GM10248 (cell line): ENCODE results near the gene C1orf74.
A peak's percentile ranks its signal among the peaks of the same experiment; 100 is the strongest.

ENCODE experiments used
- CTCF ChIA-PET: fragments of 300-600 bp; sonication (Branson Sonifier 250); formaldehyde crosslinking; extraction: SDS; loops from one replicate; lab custom pipeline; 2021; ENCODE audit warnings: antibody characterized with exemption; lab: Yijun Ruan, JAX
- POLR2A ChIA-PET: fragments of 350-650 bp; sonication (Branson Sonifier 250); formaldehyde crosslinking; extraction: SDS; loops from one replicate; lab custom pipeline; 2020; ENCODE audit warnings: antibody characterized with exemption; lab: Yijun Ruan, JAX
- DNase-seq: peaks from one replicate; pipeline ENCODE4 v3.0.0; 2012; ENCODE audit errors: extremely low spot score
- TF ChIP-seq, protein P1 (sequence below): IDR thresholded peaks from 2 replicates; pipeline ENCODE4 v1.5.1; 2012; ENCODE audit warnings: mild to moderate bottlenecking, low read depth; ENCODE audit errors: extremely low read depth, missing control alignments, control extremely low read depth

Gene C1orf74

DNA sequence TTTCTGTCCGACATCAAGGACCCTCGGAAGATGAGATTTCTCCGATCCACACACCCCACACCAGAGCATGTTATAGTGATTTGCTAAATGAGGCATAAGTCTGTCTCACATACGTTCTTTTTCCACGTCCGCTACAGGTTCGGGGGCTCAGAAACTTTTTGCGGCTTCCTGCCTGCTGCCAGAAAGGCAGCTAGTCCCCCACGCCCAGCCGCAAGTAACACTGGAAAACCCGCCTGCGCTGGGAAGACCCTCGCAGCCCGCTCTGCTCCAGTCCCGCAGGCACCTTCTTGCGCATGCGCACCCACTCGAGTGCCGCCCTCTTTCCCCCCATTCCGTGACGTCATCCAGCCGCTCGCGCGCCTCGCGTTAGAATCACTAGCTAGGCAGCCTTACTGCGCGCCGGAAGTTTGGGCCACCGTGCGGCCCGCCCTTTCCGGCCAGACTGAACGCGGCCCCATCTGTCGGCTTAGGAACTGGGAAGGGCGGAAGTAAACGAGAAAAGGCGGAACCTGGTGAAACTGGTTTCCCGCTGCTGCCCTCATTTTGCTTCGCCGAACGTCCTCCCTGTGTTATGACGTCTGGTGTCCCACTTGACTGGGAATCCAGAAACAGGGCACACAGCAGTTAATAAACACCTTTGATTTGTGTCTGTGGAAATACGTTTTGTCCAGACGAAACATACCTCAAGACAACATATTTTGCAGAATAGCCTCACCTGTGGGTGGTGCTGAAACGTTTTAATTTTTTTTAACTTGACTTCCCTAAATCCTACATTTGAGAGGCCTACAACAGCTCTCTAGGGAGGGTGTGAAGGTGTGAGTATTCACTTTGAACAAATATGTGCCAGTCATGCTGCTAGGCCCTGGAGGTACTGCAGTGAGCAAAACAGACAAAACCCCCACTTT lies at the start of gene C1orf74:
C1orf74 (minus strand) TSS at position 295 of the 905 bp plus-strand sequence. CDS start 925 bp downstream, outside the sequence.
- ChIA-PET POLR2A (interaction anchor here (0.5 to 0.8 kb wide), 2 partner anchors 10 to 13 kb away, joined by 5 to 7 read pairs; no protein-coding TSS in a partner anchor), CTCF (interaction anchor here (0.7 to 2.4 kb wide), 7 partner anchors 13 to 43 kb away, joined by 3 to 10 read pairs (median 4); partner anchors contain the start of gene UTP25)
- DNase-seq, result peak; percentile 98
- TF ChIP-seq, protein P1, sequence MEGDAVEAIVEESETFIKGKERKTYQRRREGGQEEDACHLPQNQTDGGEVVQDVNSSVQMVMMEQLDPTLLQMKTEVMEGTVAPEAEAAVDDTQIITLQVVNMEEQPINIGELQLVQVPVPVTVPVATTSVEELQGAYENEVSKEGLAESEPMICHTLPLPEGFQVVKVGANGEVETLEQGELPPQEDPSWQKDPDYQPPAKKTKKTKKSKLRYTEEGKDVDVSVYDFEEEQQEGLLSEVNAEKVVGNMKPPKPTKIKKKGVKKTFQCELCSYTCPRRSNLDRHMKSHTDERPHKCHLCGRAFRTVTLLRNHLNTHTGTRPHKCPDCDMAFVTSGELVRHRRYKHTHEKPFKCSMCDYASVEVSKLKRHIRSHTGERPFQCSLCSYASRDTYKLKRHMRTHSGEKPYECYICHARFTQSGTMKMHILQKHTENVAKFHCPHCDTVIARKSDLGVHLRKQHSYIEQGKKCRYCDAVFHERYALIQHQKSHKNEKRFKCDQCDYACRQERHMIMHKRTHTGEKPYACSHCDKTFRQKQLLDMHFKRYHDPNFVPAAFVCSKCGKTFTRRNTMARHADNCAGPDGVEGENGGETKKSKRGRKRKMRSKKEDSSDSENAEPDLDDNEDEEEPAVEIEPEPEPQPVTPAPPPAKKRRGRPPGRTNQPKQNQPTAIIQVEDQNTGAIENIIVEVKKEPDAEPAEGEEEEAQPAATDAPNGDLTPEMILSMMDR, result peak; percentile 9

DNA sequence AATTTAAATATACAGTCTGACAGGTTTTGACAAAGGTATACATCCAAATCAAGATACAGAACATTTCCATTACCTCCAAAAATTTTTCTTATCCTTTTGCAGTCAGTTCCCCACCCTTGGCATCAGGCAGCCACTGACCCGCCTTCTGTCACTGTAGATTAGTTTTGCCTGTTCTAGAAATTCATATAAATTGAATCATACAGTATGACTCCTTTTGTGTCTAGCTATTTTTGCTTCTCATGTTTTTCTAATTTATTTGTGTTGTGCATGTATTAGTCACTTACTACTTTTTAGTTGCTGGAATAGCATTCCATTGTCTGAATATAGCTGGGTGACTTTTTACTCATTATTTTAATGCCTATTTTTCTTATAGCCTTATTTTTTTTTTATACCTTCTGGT lies 47.3 kb upstream of the C1orf74 start:
- ChIA-PET POLR2A (no interaction called here), CTCF (interaction anchor here (1.0 to 12.4 kb wide), 3 partner anchors 8 to 18 kb away, joined by 3 to 89 read pairs (median 33); no protein-coding TSS in a partner anchor)
- TF ChIP-seq, protein P1, result no peak
- DNase-seq, result no peak

DNA sequence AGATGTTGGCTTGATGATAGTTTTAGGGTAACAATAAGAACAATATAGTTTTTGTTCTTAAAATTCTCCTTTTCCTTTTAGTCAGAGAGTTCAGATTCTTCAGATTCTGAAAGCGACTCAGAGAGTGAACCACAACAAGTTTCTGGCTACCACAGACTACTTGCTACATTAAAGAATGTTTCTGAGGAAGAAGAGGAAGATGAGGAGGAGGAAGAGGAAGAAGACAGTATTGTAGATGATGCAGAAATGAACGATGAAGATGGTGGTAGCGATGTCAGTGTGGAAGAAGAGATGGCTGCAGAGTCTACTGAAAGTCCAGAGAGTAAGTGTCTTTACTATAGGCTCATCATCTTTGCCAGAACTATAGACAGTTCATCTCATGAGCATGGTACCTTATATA lies 46.4 kb upstream of the C1orf74 start:
- CTCF ChIA-PET, result interaction anchor here (12.4 kb wide), 1 partner anchor 16 kb away, joined by 89 read pairs; no protein-coding TSS in a partner anchor
- POLR2A ChIA-PET, result no interaction called here
- DNase-seq, result no peak
- TF ChIP-seq, protein P1, result no peak

DNA sequence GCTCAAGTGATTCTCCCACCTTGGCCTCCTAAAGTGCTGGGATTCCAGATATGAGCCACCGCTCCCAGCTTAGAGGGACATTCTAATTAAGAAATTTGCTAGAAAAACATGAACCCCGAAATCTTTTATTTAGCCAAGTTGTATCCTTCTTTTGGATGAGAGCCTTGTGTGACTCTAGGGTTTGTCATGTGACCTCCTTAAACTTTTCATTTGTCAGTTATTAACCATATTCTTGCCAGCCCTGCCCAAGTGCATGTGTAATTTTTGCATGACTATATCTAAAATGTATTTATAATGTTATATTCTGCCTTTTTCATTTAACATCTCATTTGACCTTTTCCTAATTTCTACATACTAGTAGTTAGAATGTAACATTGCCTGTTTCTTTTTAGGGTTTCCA lies 45.4 kb upstream of the C1orf74 start:
- no peak for DNase-seq
- TF ChIP-seq, protein P1, result no peak
- ChIA-PET POLR2A (no interaction called here), CTCF (interaction anchor here (12.4 kb wide), 1 partner anchor 17 kb away, joined by 89 read pairs; no protein-coding TSS in a partner anchor)

DNA sequence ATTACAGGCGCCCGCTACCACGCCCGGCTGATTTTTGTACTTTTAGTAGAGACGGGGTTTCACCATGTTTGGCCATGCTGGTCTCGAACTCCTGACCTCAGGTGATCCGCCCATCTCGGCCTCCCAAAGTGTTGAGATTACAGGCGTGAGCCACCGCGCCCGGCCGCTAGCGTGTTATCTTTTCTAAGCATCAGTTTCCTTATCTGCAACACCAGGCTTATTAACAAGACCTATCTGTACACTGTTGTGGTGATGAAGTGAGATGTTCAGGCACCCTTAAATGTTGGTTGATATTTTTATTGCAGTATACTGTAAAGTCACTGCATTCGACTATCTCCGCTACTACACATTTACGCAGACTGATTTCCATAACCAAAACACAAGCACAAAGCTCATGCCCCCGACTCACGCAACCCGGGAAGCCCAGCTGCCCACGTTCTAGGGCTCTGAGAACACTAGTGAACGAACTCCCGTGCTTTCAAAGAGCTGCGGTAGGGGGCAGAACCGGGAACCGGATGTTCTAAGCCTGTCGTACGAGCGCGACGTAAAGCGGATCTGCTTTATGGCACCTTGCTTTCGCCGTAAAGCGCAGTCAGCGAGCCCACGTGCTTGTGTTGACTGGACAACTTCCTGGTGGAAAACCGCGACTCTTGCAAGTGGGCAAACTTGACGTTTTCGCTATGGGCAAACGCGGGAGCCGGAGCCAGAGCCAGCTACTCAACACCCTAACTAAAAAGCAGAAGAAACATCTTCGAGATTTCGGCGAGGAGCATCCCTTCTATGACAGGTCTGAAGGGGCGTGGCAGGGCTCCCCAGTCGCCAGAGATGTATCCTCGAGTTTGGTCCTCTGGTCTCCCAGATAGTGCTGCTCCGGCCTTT lies 43.3 kb upstream of the C1orf74 start, which contains the start of gene UTP25:
UTP25 (plus strand) TSS at position 589 of the 879 bp plus-strand sequence; CDS start at position 681, 92 bp downstream.
- POLR2A ChIA-PET, result no interaction called here
- CTCF ChIA-PET, result interaction anchor here (0.5 to 8.2 kb wide), 20 partner anchors 10 to 513 kb away, joined by 3 to 190 read pairs (median 4); partner anchors contain the start of genes C1orf74 and IRF6
- DNase-seq, result peak; percentile 89
- TF ChIP-seq, protein P1, result peak; percentile 63
